HG03196 (cell line): ENCODE data around the gene GSTT2.
A peak's percentile ranks its signal among the peaks of the same experiment; 100 is the strongest.
"Not testable (repeated sequence)": the region's sequence is repeated elsewhere in the genome, so short reads cannot be mapped to it uniquely, and the experiment has no call there.

Source experiments
- ATAC-seq: cut with Tn5 transposase; IDR thresholded peaks from one replicate; pipeline ENCODE4 v1.9.1; 2021; ENCODE audit not compliant: unreplicated experiment

GSTT2 gene

DNA sequence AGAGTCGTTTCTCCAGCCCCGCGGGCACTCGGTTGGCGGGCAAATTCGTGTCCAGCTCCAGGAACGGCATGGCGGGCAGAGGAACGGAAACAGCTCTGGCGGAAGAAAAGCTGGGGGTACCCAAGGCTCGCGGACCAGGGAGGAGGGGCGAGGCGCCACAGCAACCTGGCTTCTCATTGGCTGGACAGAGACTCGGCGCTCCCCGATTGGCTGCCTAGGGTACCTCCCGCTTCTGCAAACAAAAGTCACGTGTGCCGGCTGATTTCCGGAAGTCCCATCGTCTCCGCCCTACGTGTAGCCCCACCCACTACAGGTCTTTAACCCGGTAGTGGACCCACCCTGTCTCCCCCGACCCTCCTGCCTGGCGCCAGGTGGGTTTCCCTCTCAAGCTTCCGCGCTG is 5.6 kb upstream of the GSTT2 start, which contains the start of gene DDT:
Gene DDT (minus strand): TSS at position 97 of the 400 bp plus-strand sequence. CDS start 27 bp downstream, at position 70.
- peak; percentile 88 for ATAC-seq

DNA sequence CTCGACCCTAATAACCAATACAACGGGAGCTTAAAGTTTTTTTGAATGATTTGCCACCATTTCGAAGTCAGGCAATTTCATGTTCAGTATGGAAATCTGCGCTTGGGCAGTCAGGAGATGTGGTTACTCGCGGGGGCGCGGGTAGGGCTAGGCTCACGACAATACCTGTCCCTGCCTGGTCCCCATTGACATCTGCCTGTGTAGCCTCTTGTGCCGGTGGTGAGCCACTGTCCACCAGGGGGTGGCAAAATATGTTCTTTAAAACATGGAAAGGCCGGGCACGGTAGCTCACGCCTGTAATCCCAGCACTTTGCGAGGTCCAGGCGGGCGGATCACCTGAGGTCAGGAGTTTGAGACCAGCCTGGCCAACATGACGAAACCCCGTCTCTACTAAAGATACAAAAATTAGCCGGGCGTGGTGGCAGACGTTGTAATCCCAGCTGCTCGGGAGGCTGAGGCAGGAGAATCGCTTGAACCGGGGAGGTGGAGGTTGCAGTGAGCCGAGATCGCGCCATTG is 5.0 kb upstream of the GSTT2 start:
- peak; percentile 25 for ATAC-seq

DNA sequence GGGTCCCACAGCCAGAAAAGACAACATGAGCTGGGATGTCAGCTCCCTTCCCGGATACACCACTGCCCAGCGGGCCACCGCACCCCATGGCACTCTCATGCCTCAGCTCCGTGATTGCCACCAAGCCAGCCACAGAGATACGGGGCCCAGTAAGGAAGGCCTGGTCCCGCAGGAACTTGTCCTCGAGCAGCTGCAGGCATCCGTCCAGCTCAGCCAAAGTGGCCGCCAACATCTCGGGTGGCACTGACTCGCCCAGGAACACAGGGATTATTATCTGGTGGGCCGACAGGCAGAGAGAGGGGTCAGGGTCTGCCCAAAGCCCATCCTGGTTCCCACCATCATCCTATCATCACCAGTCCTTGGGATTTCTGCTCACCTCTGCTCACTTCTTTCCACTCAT is 2.6 kb upstream of the GSTT2 start:
- ATAC-seq: not testable (repeated sequence)

DNA sequence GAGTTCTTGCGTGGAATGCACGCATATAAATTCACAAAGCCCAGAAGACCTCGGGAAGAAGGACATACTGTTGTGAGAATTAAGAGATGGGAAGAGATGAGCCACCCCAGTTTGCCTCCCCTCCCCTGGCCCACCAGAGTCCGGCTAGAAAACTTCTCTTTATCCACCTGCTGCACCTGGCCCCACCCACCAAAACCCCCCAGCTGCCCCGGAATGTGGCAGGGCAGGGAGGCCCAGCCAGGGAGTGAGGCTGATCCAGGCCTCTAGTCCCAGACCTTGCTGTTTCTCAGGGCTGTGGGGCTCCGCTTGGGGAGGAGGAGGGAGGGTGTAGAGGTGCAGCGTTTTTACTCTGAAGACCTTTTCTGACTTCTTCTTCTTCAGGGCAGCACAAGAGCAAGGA is 633 bp downstream of the GSTT2 start:
- not testable (repeated sequence) for ATAC-seq

DNA sequence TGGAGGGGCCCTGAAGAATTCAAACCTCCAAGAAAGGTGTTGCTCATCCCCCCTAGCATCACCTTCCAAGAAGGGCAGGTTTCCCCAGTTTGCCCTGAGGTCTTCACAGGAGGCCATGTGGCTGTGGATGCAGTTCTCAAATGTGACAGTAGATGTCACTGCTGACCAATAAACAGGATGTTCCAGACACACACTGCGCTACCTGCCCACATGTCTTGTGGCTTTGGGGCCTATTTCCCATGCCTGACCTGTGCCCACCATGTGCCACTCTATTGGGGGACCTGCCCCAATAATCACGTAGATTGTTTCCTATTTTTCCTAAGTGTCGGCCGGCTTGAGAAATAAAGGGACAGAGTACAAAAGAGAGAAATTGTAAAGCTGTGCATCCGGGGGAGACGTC is 4.5 kb downstream of the GSTT2 start:
- ATAC-seq: no peak

DNA sequence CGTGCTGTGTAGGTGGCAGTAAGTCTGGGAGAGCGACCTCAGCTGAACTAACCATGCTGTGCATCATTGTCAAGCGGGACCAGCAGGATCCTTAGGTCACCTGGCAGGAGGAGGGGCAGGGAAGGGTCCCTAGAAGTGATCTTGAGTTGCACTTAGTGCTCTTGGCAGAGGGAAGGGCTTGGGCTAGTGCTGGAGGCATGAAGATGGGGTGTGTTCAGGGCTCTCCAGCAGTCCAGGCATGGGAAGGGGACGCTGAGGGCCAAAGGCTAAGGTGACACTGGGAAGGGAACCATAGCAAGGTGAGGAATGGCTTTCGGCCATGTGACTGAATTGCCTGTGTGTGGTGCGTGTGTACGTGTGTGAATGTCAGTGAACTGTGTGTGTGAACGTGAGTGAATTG is 6.2 kb downstream of the GSTT2 start:
- ATAC-seq: not testable (repeated sequence)

DNA sequence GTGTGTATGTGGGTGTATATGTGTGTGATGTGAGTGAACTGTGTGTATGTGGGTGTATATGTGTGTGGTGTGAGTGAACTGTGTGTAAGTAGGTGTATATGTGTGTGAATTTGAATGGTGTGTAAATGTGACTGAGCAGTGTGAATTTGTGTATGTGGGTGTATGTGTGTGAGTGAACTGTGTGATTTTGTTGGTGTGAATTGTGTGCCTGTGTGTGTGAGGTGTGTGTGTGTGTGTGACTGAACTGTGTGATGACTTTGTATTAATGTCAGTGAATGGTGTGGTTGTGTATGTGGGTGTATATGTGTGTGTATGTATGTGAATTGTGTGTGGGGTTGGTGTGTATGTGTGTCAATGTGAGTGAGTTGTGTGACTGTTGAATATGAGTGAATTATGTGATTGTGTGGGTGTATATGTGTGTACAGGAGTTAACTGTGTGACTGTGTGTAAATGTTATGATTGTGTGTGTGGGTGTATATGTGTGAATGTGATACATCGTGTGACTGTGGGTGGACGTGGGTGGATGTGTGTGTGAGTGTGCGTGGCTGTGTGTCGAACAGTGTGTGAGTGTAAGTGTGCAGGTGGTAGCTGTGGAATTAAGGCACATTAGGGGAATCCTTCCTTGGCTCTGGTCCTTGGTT is 6.7 kb downstream of the GSTT2 start:
- not testable (repeated sequence) for ATAC-seq

DNA sequence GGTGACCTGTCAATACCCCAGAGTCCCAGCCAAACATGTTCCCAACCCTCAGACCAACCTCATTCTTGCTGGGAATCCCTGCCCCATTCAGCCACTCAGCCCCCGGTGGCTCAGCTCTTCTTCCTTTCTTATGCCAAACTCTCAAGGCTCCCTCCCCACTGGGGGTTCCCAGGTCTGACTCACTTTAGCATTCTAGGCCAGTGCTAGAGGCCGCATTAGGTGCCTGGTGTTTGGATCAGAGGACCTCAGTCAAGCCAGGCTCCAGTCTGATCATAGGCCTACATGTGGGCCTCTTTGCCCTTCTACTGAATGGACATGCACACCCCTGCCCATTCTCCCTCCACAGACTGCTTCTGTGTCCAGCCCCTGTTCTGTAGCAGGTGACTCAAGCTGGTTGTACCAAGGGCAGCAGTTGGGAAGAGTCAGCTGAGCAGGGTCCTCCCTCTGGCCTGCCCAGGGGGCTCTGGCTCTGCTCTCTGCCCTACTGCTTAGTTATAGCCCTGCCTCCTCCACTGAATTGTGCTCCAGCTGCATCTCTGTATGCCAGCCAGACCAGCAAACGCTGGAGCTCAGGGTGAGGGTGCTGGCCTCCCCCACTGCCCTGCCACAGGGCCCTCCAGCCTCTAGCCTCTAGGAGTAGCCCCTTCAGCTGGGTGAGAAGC is 9.8 kb downstream of the GSTT2 start:
- ATAC-seq: not testable (repeated sequence)

DNA sequence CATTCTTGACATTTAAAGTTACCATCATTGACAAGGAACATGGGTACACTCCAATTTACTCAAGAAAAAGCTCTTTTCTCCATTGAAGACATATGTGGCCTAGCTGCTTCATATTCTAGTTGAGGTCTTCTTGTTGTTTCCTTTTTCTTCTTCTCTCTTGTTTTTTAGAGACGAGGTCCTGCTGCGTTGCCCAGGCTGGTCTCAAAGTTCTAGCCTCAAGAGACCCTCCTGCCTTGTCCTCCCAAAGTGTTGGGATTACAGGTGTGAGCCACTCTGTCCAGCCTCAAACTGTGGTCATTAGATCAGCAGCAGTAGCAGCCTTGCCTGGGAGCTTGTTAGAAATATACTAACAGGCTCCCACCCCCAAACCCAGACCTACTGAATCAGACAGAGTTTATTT is 13.1 kb downstream of the GSTT2 start:
- not testable (repeated sequence) for ATAC-seq

DNA sequence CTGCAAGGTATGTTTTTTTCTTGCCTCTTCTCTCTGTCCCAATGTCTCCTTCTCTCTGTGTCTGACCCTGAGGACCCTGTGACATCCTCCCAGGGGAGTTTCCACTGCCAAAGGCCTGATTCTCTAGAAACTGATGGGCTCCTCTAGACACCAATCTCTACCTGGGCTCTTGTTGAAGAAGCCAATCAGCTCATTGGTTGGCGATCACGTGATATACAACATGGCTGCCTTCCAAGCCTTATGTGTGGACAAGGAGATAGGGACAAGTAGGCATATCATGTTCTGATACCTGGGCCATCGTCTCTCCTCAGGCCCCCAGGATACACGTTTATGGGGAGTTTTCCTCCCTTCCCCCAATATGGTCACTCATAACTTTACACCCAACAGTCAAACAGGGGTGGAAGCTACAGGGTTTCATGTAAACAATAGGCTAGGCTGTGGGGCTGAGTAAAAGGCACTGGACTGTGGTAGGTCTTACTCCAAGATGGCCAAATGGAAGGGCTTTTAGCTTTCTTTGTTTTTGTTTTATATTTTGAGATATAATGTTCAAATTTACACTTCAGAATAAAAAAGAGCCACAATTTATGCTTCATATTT is 13.7 kb downstream of the GSTT2 start:
- not testable (repeated sequence) for ATAC-seq

DNA sequence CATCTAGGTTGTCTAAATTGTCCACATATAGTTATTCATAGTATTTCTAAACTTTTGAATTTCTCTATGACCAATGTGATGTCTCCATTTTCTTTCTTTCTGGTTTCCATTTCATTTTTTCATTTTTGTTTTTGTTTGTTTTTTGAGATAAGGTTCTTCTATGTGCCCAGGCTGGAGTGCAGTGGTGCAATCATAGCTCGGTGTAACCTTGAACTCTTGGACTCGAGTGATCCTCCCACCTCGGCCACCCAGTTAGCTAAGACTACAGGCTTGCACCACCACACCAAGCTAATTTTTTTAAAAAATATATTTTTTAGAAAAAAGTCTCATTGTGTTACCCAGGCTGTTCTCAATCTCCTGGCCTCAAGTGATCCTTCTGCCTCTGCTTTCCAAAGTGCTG is 17.2 kb downstream of the GSTT2 start:
- ATAC-seq: no peak

DNA sequence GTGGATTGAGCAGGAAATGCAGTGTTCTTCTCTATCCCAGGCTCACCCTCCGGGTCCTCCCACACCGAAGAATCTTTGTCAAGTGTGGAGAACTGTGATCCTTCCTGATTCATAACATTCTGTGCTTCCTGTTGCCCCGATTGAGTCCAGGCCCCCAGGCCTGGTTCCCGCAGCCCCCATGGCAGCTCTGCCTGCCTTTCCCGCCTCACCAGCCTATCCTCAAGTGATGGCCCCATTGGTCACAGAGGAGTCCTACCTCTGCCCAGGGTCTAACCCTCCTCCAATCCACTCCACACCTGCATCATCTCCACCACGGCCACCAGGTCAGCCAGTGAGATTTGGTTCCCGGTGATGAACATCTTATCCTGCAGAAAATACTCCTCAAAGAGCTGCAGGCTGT is 19.8 kb downstream of the GSTT2 start:
- not testable (repeated sequence) for ATAC-seq

DNA sequence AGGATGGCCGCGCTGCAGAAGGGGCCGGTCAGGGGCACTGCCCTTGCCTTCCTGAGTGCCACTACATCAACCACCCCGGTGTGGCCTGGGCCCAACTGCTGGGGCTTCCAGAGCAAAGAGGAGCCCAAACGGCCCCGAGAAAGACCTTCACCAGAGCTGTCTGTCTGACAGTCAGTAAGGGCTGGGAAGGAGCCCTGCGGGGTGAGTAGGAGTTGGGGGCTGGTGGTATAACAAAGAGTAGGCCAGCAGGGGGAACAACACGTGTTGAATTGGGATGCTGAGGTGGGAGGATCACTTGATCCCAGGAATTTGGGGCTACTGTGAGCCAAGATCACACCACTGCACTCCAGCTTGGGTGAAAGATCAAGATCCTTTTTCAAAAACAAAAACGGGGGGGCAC is 21.4 kb downstream of the GSTT2 start:
- ATAC-seq: no peak

DNA sequence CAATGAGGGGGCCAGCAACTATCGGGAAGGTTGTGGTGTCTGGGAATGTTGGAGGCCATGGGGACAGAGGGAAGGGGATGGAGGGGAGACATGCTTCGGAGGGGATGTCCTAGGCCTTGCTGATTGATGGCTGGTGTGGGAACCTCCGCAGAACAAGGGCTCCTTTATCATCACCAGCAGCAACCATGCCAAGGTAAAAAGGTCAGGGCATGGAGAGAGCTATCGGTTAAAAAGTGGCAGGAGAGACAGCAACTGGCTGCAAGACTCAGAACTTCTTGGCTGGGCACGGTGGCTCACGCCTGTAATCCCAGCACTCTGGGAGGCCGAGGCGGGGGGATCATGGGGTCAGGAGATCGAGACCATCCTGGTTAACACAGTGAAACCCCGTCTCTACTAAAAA is 22.3 kb downstream of the GSTT2 start:
- no peak for ATAC-seq

DNA sequence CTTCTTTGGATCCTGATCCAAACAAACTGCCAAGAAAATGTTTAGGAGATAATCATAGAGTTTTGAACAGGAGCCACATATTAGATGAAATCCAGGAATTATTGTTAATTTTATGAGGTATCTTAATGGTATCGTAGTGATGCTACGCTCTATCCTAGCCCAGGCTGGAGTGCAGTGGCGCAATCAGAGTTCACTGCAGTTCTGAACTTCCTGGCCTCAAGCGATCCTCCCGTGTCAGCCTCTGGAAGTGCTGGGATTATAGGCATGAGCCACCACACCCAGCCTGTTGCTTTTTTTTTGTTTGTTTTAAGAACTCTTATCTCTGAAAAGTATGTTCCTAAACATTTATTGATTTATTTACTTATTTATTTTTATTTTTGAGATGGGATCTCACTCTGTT is 22.9 kb downstream of the GSTT2 start:
- ATAC-seq: no peak

DNA sequence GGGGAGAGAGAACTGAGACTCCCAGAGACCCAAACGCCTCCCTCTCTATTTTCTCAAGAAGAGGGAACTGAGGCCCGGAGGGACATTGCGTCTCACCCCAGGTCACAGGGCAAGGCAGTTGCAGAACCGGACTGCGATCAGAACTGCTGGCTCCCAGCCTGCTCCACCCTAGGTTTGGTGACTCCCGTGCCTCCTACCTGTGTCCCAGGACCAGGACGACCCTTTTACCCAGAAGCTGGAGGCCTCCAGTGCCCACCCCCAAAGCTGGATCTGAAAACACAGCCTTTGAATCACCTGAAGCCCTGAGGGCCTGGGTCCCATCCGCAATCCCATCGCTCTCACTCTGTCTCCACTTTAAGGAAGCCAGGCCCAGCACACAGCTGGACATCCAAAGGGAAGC is 24.0 kb downstream of the GSTT2 start:
- no peak for ATAC-seq

DNA sequence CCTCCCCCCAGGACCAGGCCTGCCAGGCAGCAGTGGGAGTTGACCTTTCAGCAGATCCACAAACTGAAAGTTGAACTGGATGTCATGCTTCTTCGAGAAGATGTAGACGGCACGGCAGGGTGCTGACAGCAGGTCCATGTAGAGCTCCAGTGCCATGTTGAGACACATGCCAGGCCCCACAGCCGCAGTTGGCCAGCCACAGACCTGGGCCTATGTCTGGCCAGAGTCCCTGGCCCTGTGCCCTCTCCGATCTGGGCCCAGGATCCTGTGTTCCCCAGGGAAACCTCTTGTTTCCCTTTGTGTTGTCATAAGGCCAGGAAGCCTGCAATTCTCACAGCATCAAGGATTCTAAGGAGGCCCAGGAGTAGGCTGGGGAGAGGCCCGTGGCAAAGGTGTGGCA is 25.3 kb downstream of the GSTT2 start, which contains the start of gene GSTT4:
Gene GSTT4 (minus strand): TSS at position 253 of the 400 bp plus-strand sequence. CDS start 97 bp downstream, at position 156.
- no peak for ATAC-seq

DNA sequence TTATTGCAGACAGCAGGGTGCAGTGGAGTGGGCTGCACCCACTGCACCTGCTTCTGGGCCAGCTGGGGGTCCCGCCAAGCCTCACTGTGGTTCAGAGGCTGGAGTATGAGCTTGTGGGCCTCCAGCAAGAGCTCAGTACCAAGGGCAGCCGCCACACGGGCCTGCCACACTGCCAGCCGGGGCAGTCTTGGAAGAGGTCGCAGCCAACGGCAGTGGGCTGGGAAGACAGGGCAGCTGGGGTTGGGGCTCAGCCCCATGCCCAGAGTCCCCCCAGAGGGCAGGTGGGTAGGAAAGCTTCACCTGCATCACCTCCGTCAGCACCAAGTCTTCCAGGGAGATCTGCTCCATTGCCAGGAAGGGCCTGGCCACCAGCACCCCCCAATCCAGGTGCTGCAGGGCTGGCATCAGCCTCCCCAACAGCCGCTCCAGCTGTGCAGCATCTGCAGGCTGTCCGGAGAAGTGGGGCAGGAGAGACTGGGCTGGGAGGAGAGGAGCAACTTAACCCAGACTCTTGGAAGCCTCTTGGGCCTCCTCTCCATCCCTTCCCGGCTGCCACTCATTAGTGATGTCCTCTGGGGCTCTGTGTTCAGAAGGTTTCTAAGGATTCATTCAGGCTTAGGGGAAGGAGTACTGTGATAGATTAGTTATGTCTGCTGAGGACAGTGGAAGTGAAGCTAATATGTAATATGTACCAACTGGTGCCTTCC is 26.4 kb downstream of the GSTT2 start:
- no peak for ATAC-seq

DNA sequence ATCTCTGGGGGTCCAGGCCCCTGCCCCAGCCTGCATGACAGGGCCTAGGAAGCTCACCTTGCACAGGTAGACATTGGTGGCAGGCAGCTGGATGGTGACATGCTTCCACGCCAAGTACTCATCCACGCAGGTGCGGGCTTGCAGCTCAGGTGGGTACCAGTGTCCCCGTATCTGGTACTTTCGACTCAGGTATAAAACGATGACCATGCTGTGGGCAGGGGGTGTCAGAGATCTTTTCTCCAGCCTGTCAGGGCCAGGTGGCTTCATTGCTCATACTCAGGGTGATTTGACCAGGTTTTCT is 26.9 kb downstream of the GSTT2 start:
- ATAC-seq: no peak

DNA sequence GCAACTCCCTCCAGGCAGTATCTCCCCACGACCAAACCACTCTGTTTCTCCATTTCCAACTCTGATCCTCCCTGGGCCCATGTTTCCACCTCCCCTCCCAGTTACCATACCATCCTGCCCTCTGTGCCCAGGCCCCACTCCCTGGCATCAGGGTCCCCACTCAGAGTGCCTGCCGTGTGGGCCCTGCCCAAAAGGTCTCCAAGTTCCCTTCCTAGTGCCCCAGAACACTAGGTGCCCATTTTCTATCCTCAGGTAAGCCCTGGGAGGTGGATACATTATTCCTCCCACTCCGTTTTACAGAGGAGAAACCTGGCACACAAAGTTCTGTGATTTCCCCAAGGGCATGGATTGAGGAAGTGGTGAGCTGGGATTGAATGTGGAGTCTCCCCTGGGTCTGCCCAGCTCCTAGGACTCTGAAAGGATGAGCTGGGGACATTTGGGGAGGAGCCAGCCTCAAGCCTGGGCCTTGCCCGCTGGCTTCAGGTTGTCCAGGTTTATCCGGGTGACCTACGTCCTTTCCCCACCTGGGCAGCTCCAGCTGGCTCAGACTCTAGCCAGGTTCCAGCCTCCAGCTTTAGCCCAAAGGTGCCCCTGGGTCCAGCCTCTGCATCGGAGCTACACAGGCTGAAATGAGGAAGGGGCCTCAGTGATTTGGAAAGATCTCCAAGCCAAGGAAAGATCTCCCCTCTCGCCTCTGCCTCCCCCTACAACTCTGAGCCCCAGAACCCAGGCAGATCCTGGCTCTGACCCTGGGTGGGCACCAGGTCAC is 27.5 kb downstream of the GSTT2 start:
- ATAC-seq: no peak

DNA sequence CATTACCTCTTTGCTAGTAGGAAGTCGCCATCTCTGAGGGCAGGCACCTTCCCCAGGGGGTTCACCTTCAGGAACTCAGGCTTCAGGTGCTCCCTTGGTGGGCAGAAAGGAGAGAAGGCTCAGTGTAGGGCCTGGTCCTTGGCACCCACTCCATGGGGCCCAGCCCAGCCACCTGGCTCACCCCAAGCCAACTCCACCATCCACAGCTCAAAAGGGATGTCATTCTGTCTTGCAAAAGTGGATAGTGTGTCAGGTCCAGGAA is 28.0 kb downstream of the GSTT2 start:
- ATAC-seq: no peak
